Hematopoietic multipotent progenitor cell treated with erythropoietin and hydrocortisone succinate and interleukin-3 and kit ligand, for 6 days (in vitro differentiated cells): Measurements from ENCODE around the gene RPS6KA4.
"Not testable (repeated sequence)": the region's sequence is repeated elsewhere in the genome, so short reads cannot be mapped to it uniquely, and the experiment has no call there.

Experiments
- DNase-seq: peaks from one replicate; pipeline ENCODE4 v3.0.0-alpha.2; 2015

RPS6KA4 gene

GRCh38 chr11:64358907-64359711, at the start of gene RPS6KA4:
Gene RPS6KA4 (plus strand): TSS chr11:64359162. CDS start chr11:64359236, 74 bp downstream.
- DNase-seq: peak; percentile 80

GRCh38 chr11:64312947-64313346, 46.0 kb upstream of the RPS6KA4 start:
- no peak for DNase-seq

GRCh38 chr11:64313491-64314145, 45.3 kb upstream of the RPS6KA4 start:
- DNase-seq: no peak

- no peak for DNase-seq
These were observed 44.7 kb upstream of the RPS6KA4 start for GRCh38 chr11:64314146-64314804.

- no peak for DNase-seq
These were observed 44.0 kb upstream of the RPS6KA4 start for GRCh38 chr11:64314805-64315561.

GRCh38 chr11:64315667-64316526, 43.1 kb upstream of the RPS6KA4 start:
- not testable (repeated sequence) for DNase-seq

- DNase-seq: peak; percentile 51
These were observed 42.2 kb upstream of the RPS6KA4 start for GRCh38 chr11:64316672-64317324.

GRCh38 chr11:64317325-64317960, 41.5 kb upstream of the RPS6KA4 start, which contains the start of gene TRMT112:
Gene TRMT112 (minus strand): TSS chr11:64317559. CDS start chr11:64317526, 33 bp downstream.
- peak; percentile 100 for DNase-seq

GRCh38 chr11:64317961-64318765, 40.8 kb upstream of the RPS6KA4 start, which contains the start of gene PRDX5:
Gene PRDX5 (plus strand): TSS chr11:64318121. CDS start chr11:64318216, 95 bp downstream.
- DNase-seq: peak; percentile 99

- DNase-seq: no peak
These were observed 39.9 kb upstream of the RPS6KA4 start for GRCh38 chr11:64318766-64319761.

- DNase-seq: no peak
These were observed 38.4 kb upstream of the RPS6KA4 start for GRCh38 chr11:64320556-64320955.

- no peak for DNase-seq
These were observed 37.9 kb upstream of the RPS6KA4 start for GRCh38 chr11:64321026-64321425.

- no peak for DNase-seq
These were observed 37.4 kb upstream of the RPS6KA4 start for GRCh38 chr11:64321533-64321932.

- no peak for DNase-seq
These were observed 36.1 kb upstream of the RPS6KA4 start for GRCh38 chr11:64322925-64323260.

- no peak for DNase-seq
These were observed 35.6 kb upstream of the RPS6KA4 start for GRCh38 chr11:64323373-64323772.

GRCh38 chr11:64323984-64324383, 35.0 kb upstream of the RPS6KA4 start:
- DNase-seq: not testable (repeated sequence)

- DNase-seq: no peak
These were observed 34.1 kb upstream of the RPS6KA4 start for GRCh38 chr11:64324692-64325469.

GRCh38 chr11:64327375-64327774, 31.6 kb upstream of the RPS6KA4 start:
- DNase-seq: no peak
